CD4-positive, alpha-beta T cell treated with Interleukin-6 at 100 ng/mL for 8 hours (primary cell): Measurements from ENCODE around the gene CAB39.
A peak's percentile ranks its signal among the peaks of the same experiment; 100 is the strongest.

Source experiments
- DNase-seq: peaks from one replicate; pipeline ENCODE4 v3.0.0-alpha.2; 2020; ENCODE audit warnings: mixed read lengths, low spot score

CAB39 gene

DNA sequence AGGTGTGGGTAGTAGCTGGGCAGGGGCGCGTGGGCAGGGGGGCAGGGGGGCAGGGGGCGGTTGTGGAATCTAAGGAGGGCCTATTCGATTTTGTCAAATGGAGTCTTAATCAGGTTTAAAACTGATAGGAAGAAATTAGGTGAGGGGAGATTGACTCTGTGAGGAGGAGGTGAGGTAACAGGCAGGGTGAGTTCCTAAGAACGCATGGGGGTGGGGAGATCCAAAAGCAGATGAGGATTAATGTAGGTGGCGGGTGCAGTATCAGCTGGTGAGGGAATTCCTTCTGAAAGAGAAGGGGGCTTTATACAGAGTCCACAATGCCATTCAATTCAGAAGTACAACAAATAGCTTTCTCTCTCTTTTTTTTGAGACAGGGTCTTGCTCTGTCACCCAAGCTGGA is 72.7 kb downstream of the CAB39 start:
- DNase-seq: no peak

DNA sequence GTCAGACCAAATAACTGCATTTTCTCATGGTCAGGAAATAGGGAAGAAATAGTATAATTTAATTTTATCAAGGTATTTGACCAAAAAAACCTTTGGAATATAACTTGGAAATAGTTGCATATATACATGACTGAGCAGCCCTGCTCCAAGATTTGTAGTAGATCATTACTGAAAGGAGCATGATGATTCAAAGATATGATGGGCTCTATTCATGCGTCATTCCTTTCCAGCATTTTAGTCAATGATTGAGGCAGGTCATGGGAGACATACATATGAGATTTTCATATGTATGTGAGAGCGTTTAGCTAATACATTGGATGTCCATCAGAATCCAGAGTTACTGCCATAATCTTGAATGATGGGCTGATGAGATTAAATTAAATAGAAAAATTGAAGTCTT is 74.5 kb downstream of the CAB39 start:
- DNase-seq: no peak

- DNase-seq: no peak
Observed at GRCh38 chr2:230788554-230789175, 76.0 kb downstream of the CAB39 start.

GRCh38 chr2:230790981-230791380 is 78.3 kb downstream of the CAB39 start:
- DNase-seq: no peak

DNA sequence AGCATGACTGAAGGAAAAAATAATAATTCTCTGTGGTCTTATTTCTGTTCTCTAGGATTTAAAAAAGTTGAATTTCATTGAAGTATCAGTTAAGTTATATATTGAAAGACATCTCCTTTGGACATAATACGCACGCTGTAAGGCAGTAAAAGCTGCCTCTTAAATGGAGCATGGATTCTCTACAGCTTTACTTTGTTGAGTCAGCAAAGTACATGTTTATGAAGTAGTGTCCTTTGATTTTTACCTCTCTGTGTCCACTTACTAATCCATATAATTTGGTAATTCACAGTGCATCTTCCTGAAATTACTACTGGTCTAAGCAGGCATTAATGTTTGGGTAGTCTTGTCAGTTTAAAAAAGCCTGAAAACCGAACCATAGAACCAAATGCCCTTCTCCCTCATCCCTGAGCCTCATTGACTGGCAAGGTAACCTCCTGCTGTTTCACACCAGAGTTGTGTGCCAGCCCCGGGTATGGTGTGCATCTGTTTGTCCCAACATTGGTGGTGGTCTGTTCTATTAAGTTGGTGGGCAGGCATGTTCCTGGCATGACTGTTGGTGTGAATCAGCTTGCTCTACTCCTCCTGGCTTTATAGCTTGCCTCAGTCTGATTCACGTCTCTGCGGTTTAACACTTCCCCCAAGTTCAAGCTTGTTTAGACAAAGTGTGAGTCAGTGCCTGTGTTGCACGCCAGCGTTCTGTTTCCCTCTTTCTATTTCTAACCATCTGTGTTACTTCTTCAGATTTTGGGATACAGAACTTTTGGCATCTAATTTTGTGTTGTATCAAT is 81.1 kb downstream of the CAB39 start:
- peak; percentile 78 for DNase-seq

DNA sequence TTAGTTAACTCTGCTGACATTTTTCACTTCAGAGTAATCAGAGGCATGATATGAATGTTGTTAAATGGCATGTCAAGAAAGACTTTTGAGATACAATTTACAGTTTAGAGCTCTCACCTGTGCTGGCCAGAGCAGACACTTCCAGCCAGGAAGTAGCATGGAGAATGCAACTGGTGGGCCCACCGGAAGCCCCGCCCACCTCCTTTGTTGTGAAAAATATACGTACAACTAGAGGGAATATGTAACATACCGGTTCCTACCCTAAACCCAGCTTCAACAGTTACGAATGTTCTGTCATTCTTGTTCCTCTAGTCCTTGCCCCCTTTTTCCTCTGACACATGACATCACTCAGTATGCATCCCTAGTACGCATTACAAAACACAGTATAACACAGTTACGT is 81.9 kb downstream of the CAB39 start:
- DNase-seq: peak; percentile 20

- DNase-seq: no peak
Observed at GRCh38 chr2:230795856-230796255, 83.2 kb downstream of the CAB39 start.

DNA sequence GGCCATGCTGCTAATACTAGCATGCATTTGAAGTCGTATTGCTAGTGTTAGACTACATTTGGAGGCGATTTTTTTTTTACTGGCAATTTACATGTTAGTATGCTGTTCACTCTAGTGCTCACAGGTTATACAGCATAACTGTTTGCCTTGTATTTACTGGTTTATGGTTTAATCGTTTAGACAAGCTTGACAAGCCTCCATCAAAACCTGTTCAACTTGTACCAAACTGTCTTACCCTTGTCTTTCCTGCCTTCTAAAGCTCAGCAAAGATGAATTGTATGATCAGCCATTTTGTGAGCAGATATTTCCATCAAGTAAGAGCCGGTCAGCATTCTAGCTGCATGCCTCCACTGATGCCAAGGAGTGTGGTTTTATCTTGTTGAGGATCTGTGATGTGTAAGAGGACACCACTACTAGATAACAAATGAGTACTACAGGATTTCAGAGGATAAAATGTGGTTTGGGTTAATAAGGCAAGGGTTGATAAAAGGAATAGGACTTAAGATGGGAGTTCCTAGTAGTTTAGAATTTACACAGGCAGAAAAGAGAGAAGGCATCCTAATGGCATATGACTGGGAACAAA is 83.7 kb downstream of the CAB39 start:
- DNase-seq: no peak

DNA sequence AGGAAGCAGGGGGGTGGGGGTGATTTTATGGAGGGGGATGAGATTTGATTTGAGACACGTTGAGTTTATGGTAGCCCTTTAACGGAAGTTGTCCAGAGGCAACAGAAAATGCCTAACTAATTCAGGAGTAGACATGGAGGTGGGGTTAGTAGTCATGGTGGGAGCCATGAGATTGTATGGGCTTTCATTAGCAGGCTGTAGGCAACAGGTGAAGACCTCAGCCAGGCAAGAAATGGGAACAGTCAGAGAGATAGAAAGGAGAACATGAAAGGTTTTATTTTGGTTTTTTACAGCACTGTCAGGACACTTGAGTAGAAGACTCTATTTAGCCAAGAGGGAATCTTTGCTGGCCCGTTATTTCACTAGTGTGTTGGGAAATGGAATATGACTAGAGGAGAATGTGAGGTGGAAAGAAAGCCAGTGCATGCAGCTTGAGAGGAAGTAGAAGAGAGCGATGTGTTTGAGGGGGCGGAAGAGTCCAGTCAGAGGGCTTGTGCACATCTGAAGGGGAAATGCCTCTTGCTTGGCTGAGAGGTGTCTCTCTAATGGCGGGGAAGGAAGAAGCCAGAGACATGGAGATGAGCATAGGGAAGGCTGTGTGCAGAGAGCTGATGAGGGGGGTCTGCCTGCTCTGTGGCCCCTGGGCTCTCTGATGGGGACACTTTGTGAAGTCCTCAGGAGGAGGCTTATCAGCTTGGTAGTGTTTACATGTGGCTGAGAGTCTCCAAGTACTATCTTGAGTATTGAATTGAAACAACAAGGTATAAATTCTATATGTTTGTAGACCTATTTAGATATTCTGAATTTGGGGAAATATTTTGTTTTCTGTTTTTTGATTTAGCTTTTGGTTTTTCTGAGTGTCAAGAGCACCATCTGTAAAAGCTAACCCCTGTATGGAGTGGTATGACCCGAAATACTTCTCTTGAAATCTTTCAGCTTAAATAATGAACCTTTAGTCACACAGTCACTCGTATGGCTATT is 85.2 kb downstream of the CAB39 start:
- no peak for DNase-seq

DNA sequence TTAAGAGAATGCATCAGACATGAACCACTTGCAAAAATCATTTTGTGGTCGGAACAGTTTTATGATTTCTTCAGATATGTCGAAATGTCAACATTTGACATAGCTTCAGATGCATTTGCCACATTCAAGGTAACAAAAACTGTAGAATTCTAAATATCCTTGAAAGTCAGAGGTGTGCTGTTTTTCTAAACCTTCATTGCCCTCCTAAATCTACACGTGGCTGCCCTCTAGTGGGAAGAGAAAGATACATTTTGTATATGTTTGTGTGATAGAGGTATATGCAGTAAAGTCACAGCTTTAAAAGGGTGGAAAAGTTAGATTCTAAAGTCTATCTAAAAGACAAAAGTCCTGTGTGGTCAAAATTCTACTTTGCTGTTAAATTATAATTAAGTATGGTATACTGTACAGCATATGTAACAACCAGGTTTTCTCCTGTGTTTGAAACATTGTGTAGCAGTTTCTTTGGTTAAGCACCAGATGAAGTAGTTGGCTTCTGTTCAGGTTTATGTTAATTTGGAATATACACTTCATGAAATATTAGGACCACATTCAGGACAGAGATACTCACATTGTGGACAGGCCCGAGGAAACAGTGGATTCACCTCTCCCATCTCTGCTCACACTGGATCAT is 86.2 kb downstream of the CAB39 start:
- DNase-seq: peak; percentile 69

GRCh38 chr2:230805353-230806017 is 92.8 kb downstream of the CAB39 start:
- DNase-seq: no peak

- DNase-seq: no peak
Observed at GRCh38 chr2:230807729-230808128, 95.1 kb downstream of the CAB39 start.

GRCh38 chr2:230809015-230809414 is 96.4 kb downstream of the CAB39 start:
- DNase-seq: no peak

DNA sequence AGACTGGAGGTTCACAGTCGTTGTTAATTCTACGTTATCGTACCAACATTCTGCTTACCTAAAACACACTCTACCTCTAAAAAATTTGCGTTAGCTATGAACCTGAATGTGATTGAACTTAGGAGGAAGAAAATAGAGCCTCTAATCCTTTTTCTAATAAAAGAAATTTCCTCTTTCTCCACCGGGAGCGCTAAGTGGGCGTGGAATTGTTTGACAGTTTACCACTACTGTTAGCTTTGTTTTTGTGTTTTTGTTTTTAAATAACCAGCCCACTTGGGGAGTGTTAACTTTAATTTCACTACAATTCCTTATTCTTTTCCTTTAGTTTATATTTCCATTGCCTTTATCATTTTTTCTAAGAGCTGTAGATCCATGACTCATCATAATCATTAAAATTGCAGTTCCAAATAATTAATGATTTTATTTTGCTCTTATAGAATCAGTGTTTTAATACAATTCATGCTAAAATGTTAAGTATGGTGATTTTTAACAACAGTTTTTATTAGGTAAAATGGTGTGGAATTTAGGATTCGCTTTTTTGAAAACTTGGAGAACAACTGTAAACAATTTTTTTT is 97.1 kb downstream of the CAB39 start:
- DNase-seq: no peak

DNA sequence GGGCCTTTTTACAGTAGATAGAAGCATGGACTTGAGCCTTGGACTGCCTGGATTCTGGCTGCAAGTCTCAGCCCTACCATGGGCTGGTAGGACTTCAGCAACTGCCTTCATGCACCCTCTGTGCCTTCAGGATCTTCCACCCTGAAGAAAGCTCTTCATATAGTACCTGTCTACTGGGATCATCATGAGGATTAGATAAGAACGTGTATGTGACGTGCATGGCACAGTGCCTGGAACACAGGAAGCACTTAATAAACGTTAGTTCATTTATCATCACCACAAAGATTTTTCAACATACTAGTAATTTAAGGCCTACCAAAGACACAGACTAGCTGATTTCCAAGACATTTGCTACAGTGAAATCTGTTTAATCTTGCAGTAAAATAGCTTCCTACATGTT is 98.9 kb downstream of the CAB39 start:
- no peak for DNase-seq

DNA sequence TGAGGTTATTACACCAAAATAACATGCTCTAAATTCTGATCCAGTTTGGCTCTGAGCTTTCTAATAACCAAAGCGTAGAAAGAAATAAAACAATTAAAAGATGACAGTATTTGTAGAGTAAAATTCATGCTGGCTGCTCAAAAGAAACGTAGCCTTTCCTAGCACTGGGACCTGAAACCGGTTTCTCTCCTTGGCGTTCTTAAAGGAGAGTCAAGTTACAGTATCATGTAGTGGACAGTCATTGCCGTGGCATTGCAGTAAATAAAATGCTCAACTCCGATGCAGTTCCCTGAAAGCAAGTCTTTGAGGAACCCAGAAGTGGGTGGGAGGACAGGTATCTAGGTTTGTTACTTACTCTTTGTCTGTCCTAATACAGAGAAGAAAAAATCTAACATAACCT is 99.4 kb downstream of the CAB39 start:
- no peak for DNase-seq

- no peak for DNase-seq
Observed at GRCh38 chr2:230814616-230815015, 102.0 kb downstream of the CAB39 start.

DNA sequence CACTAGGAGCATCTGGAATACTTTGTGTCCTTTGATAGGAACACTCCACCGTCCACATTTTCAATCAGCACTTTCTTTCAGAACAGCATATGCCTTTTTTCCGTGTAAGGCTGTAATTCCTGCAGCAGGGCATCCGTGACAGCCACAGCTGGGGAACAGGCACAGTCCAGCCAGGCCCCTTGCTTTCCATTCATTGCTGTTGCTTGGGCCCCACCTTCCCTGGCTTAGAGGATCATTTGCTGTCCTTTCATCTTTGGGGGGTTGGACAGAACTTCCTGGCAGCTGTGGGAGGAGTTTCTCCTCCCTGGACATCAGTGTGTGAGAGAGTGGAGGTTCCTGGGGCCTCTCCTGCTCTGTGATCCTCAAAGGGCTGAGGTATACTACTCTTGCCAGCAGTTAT is 102.4 kb downstream of the CAB39 start:
- DNase-seq: no peak

GRCh38 chr2:230816735-230817134 is 104.1 kb downstream of the CAB39 start:
- no peak for DNase-seq

GRCh38 chr2:230819433-230819832 is 106.8 kb downstream of the CAB39 start:
- DNase-seq: no peak
